Fibroblast of peridontal ligament (primary cell): ENCODE results near the gene CLK2.
A peak's percentile ranks its signal among the peaks of the same experiment; 100 is the strongest.

Experiments used
- DNase-seq: peaks from one replicate; pipeline ENCODE4 v3.0.0-alpha.2; 2010; ENCODE audit errors: extremely low read depth

The CLK2 gene

DNA sequence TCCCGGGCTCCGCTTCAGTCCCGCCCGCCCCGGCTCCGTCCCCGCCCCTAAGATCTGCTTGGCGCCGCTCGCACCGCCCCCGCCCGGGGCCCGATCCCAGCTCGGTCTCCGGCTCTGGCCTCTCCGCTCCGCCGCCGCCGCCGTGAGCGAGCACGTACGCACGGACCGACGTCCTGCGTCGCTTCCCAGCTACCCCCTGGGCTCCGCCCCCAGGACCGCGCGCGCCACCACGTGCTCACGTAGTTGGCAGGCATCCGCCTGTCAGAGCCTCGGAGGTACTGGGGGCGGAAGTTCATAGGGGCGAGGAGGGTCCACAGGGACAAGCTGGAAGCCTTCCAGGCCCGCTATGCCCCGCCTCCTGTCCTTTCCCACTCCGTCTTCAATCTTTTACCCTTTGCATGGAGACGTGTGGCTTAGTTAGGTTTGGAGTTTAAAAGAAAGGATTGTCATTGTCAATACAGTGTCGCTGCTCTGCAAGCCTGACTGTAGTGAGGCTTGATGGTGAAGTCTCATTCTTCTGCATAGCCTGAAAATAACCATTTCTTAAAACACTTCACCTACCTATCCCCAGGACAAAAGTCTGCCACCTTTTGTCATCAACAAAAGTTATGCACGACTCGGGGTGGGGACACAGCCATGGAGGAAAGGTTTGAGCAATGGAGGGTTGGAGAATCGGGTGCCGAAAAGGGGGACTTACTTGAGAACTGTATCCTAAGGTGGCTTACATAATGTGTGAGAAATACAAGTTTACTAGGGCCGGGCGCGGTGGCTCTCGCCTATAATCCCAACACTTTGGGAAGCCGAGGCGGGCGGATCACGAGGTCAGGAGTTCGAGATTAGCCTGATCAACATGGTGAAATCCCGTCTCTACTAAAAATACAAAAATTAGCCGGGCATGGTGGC is at the start of gene CLK2:
Gene CLK2, minus strand, starts transcription at position 162 of the 903 bp plus-strand sequence. CDS start 2,527 bp downstream, outside the sequence.
- DNase-seq = peak; percentile 85

DNA sequence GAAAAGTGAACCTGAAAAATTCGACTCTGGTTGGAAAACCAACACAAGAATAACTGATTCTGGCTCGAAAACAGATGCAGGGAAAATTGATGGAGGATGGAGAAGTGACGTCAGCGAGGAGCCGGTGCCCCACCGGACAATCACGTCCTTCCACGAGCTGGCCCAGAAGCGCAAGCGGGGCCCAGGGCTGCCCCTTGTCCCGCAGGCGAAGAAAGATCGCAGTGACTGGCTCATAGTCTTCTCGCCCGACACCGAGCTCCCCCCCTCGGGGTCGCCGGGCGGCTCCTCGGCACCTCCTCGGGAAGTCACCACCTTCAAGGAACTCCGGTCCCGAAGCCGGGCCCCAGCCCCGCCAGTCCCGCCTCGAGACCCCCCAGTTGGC is 49.3 kb upstream of the CLK2 start:
- DNase-seq = peak; percentile 45

GRCh38 chr1:155321639-155322503 is 48.6 kb upstream of the CLK2 start:
- no peak for DNase-seq

- peak; percentile 61 for DNase-seq
Measured at GRCh38 chr1:155320661-155321617, 47.6 kb upstream of the CLK2 start, which contains the start of gene RUSC1. RUSC1 (plus strand) TSS chr1:155320894; CDS start chr1:155321774, 880 bp downstream.

- DNase-seq = no peak
Measured at GRCh38 chr1:155320252-155320651, 46.9 kb upstream of the CLK2 start.

GRCh38 chr1:155319536-155319935 is 46.2 kb upstream of the CLK2 start:
- no peak for DNase-seq

DNA sequence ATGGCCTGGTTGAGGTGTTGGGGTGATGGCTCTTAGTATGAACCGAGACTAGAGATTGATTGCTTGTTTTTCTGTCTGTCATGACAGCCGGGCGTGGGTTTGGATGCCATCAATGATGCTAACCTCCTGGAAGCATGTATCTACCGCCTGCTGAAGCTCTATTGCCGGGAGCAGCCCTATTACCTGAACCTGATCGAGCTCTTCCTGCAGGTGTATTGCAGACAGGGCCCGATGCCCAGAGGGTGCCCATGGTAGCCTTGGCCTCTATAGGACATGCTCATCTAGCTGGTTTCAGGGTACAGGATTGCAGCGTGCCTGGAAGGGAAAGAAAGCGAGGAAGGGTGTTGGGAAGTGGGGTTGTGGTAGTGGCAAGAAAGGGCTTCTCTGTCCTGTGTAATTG is 44.8 kb upstream of the CLK2 start:
- DNase-seq = no peak

DNA sequence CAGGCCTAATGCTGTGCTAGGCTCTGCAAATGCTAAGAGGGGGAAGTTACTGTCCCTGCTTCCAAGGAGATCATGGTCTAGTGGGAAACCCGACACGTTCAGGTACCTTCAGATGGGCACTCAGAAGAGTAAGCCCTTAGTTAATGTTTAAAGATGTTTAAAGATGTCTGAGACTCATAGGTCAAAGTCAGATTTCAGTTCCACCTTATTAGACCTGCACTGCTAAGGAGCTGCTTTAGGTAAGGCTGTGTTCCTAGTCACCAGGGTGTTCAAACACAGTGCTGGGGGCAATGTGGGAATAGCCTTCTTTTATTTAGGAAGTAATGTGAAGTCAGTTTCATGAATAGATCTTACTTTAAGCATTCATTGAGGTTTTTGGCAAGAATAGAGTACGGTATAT is 43.6 kb upstream of the CLK2 start:
- DNase-seq = no peak

GRCh38 chr1:155313261-155313660 is 40.0 kb upstream of the CLK2 start:
- DNase-seq = no peak

- DNase-seq = no peak
Measured at GRCh38 chr1:155309423-155310021, 36.2 kb upstream of the CLK2 start.

- DNase-seq = peak; percentile 99
Measured at GRCh38 chr1:155308493-155309422, 35.5 kb upstream of the CLK2 start, which contains the start of gene FDPS. FDPS (plus strand) TSS chr1:155308866; CDS start chr1:155309790, 924 bp downstream.

DNA sequence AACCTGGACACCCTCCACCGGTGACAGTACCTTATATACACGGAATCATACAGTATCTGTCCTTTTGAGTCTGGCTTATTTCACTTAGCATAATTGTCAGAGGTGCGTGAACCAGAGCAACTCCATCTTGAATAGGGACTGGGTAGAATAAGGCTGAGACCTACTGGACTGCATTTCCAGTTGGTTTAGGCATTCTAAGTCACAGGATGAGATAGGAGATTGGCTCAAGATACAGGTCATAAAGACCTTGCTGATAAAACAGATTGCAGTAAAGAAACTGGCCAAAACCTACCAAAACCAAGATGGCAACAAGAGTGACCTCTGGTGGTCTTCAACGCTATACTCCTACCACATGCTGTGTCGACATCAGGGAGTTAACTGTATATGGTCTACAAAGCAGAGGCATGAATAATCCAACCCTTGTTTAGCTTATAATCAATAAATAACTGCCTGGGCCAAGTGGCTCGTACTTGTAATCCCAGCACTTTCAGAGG is 34.0 kb upstream of the CLK2 start:
- DNase-seq = peak; percentile 74

DNA sequence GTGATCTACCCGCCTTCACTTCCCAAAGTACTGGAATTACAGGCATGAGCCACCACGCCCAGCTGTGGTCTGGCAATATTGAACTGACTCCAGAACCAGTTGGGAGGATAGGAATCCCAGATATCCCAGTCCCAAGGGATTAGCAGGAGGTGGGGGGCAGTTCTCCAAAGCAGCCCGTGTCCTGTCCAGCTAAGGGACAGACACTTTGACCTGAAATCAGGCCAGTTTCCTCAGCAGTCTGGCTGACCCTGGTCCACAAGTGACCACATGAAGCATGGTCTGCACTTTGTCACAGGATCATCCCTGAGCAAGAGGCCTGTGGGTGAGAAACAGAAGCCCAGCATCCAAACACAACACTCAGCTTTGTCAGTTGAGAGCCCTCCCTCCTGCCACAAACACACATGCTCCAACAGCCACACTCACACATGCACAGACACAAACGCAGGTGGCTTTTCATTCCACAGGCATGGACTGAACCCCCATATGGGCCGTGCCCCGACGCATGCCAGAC is 32.6 kb upstream of the CLK2 start:
- peak; percentile 51 for DNase-seq

DNA sequence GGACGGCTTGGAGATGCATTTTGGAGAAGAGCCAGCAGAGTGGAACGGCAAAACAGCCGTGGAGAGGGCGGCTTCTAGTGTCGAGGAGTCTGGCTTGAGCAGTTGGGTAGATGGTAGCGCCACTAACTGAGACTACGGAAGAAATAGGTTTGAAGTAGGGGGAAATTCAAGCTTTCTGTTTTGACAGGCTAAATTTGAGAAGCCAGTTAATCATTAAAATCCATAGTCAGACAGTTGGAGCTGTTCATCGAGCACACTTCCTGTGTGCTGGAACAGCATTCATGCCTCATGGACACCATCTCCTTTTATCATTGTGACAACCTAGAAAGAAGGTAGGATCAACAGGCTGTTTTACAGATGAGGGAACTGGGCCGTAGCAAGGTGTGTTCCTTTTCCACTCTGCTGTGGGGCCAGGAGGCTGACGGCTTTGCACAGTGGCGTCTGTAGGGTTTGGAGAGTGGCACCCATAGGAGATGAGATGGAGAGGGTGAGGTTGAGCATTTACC is 31.3 kb upstream of the CLK2 start:
- no peak for DNase-seq

GRCh38 chr1:155301342-155301841 is 28.1 kb upstream of the CLK2 start, which contains the start of gene PKLR:
PKLR (minus strand) TSS chr1:155301438; CDS start chr1:155301395, 43 bp downstream.
- no peak for DNase-seq

DNA sequence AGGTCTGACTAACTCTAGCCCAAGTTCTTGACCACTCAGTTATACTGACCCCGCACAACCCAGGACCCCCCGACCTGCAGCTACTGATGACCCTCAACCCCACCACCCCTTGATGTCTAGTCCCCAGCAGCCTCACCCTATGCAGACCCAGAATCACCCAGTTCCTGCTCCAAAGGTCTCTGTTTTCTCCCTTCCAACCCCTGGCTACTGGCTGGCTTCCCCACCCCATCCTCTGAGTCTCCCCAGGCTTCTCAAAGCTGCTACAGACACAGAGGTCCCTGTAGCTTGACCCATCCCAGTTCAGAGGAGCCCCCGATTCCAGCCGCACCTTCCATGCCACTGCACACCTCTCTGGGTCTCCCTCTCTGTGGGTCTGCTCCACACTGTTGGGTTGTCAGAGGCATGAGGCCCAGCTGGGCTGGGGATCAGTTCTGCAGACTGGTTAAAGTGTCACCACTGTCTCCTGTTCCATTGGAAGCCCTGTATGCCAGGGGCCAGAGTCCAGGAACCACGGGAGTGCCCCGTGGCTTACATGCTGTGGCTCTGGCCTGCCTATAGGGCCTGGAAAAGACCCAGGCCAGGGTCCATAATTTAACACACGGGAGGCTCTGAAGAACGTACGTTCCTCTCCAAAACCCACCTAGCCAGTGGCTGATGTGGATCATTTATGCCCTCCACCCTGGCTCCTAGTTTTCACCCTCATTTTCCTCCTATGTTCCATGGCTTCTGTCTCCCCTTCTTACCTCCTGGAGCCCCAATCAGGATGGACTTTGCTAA is 27.4 kb upstream of the CLK2 start:
- no peak for DNase-seq

DNA sequence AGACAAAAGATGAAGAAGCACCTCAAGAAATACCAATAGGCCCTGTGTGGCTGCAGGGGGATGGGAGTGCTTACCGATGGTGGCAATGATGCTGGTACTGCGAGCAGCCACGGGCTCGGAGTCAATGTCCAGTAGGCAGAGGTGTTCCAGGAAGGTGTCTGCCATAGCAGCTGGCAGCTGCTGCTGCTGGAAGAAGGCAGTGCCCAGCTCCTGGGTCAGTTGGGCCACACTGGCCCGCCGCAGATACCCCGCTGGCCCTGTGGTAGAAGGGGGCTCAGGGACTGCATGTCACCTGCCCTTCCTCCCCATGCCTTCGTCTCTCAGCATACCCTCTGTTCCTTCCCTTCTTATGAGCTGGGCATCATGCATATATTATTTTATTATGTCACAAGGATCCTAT is 26.7 kb upstream of the CLK2 start:
- DNase-seq = no peak

GRCh38 chr1:155297384-155297783 is 24.1 kb upstream of the CLK2 start:
- DNase-seq = no peak
